Esophagus muscularis mucosa (tissue), 4 donors: ENCODE results near the gene TNRC18.
"Not testable (repeated sequence)": the region's sequence is repeated elsewhere in the genome, so short reads cannot be mapped to it uniquely, and the experiment has no call there.

Experiments
- CTCF ChIP-seq, 3 experiments: fragments of 200-600 bp in 2 of 3; fragments of 450-650 bp in 1 of 3; sonication (generic) in 2 of 3; IDR thresholded peaks; one replicate each; pipeline ENCODE4 v1.5.1; 2017 to 2019; ENCODE audit warnings: antibody characterized with exemption in 3 of 3, mild to moderate bottlenecking in 2 of 3, moderate library complexity in 1 of 3
- EP300 ChIP-seq: sonication (generic); formaldehyde crosslinking; IDR thresholded peaks from one replicate; pipeline ENCODE4 v1.6.1; 2017; ENCODE audit warnings: antibody characterized with exemption
- POLR2AphosphoS5 ChIP-seq, 2 donors: sonication (generic); formaldehyde crosslinking; IDR thresholded peaks; one replicate each; pipeline ENCODE4 v1.6.1; 2017; ENCODE audit warnings: antibody characterized with exemption in 2 of 2

GRCh38 chr7:5288560-5288959, 135.1 kb downstream of the TNRC18 start:
- TF ChIP-seq POLR2AphosphoS5 (IDR thresholded peaks at IDR 0.05); CTCF (IDR thresholded peaks at IDR 0.05); EP300: not testable (repeated sequence)
